Superior temporal gyrus (tissue), 1 donor: ENCODE results near the gene EMC7.
"Not testable (repeated sequence)": the region's sequence is repeated elsewhere in the genome, so short reads cannot be mapped to it uniquely, and the experiment has no call there.

Experiments
- DNase-seq: peaks from one replicate; pipeline ENCODE4 v3.0.0-alpha.2; 2016; ENCODE audit errors: extremely low spot score

Gene EMC7

DNA sequence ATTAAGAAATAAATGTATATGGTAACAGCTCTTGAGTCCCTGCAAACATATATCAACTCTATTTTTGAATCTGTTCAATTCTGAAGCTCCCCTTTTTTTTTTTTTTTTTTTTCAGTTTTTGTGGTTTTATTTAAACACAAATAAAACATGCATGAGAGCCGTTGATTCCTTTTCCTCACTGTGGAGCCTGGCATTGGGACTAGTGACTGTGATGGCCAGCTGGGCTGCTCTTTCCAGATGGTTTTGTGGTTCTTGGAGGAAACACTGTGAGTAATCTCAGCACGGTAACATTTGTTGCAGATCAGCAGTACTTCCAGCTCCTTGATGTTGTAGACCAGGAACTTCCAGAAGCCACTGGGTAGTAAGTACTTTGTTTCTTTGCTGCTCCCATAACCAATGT is 15.9 kb downstream of the EMC7 start:
- DNase-seq = no peak

DNA sequence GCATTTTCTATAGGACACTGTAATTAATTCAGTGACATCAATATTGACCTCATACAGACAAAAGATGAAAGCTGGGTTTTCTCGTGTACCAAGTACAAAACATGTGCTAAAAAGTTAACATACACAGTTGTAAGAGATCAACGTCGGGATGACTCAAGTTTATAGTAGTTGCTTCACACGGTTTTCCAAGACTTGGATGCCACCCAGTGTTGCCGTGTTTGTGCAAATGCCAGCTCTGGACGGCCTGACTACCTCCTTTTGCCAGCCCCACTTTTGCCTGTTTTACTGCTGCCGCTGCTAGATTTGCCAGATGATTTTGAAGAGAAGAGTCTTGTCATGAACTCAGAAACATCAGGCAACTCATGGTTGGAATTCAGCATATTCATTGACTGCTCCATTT is 17.6 kb downstream of the EMC7 start:
- DNase-seq = peak; percentile 29

DNA sequence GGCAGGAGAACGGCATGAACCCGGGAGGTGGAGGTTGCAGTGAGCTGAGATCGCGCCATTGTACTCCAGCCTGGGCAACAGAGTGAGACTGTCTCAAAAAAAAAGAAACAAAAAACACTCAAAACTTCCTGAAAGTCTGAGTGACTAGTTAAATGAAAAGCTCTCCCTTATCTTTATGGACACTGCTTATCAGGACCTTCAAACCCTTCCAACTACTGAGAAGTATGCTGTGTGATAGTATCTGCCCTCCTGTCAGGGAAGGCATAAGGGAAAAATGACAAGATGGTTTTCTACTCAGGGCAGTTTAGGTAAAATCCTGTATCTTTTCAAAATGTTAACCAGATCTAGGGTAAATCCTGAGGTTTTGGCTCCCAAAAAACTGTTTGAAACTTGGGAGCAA is 21.8 kb downstream of the EMC7 start:
- no peak for DNase-seq

DNA sequence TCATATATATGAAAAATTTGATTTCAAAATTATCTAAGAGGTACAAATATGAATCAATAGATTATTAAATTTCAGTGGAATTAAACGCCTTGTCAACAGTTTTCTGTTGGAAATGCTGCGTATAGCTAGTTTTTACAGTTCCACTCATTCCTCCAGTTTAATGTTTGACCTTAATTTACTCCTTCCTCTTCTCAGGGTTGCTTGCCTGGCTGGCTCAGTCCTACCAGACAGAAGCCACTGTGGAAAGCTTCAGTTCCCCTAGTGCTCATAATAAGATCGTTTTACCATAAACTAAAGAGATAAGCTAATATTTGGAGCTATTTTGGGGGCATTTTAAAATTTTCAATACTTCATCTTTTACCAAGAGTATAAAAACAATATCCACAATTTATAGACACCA is 22.8 kb downstream of the EMC7 start:
- DNase-seq = no peak

DNA sequence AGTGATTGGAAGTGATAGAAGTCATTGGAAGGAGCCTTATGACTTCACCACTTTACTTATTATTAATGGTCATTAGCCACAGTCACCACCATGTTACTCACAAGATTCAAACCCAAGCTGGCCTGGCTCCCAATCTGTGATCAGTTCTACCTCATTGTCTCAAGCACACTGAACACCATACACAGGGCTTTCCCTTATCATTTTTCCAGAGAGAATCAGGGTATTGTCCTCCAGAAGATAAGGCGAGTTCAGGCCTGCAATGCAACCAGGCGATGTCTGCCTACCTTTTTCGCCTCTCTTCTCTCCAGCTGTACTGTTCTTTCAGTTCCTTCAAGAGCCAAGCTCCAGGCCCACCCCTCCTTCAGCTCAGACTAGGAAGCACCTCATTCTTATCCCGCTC is 24.9 kb downstream of the EMC7 start:
- DNase-seq = no peak

DNA sequence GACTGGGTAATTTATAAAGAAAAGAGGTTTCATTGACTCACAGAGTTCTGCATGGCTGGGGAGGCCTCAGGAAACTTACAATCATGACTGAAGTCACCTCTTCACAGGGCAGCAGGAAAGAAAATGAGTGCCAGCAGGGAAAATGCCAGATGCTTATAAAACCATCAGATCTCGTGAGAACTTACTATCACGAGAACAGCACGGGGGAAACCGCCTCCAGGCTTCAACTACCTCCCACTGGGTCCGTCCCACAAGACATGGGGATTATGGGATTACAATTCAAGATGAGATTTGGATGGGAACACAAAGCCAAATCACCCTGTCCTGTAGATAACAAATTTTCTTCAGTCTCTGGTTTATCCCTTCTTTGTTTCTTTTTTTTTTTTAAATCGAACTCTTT is 31.7 kb downstream of the EMC7 start:
- no peak for DNase-seq

DNA sequence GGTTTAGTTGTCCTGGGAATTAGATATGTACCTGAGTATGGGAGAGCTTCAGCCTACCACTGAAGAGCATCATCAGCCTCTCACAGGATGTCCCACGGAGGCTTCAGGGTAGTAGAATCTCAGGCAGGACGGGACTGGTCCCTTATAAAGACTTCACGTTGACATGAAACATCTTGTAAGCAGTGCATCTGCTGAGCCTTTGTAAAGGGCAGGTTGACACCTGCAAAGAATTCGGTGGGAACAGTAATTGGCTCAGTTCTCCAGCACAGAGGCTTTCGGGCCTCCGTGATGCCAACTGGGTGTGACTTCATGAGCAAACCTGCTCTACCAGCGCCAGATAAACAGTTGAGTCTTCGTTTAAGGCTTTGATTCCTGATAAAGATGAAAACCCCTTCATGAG is 35.7 kb downstream of the EMC7 start:
- no peak for DNase-seq

DNA sequence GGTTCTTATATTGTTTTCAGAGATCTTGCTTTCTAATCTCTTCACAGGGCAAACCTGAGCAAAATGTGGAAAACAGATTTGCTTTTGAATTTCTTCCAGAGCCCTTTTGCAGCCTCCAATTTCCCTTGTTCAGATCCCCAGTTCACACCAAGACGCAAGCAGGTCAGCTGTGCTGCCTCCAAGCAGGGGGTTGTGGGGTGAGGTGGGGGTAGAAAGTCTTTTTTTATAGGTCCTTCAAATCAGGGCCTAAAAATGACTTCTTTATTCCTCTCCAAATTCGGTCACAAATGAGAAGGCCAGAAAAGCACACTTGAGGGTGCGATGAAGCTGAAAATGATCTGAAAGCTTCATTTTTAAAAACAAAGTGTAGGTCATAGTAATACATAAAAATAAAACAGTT is 36.4 kb downstream of the EMC7 start:
- no peak for DNase-seq

DNA sequence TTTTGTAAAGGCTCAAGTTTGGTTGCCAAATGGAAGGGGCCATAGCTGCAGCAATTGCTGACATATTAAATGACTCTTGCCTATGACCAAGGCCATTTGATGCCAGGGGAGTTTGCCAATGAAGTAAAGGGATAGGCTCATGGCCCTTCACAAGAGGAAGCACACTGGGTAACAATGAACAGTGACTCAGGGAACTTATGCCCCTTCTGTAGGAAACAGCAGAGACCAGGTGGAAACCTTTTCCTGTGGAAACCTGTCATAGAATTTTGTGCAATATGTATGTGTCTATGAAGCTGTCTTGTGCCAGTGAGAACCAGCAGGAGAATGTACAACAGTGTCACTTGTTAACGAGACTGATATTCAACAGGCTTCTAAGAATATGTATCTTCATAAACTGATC is 37.2 kb downstream of the EMC7 start:
- DNase-seq = no peak

DNA sequence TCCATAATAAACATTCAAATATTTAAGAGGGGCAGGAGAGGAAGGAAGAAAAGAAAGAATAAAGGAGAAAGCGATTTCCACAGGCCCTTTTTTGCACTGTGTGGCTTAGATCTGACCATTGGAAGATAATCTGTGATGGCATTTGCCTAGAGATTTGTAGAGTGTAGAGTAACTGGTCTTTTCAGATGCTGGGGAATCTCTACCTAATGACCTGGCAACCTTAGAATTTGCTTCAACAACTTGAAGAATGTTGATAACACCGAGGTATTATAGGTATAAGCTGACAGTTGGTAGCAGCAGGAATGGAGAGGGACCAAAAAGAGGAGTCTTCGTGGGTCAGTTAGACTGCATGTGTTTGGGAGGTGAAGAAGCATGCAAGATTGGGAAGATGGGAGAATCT is 41.7 kb downstream of the EMC7 start:
- DNase-seq = no peak

DNA sequence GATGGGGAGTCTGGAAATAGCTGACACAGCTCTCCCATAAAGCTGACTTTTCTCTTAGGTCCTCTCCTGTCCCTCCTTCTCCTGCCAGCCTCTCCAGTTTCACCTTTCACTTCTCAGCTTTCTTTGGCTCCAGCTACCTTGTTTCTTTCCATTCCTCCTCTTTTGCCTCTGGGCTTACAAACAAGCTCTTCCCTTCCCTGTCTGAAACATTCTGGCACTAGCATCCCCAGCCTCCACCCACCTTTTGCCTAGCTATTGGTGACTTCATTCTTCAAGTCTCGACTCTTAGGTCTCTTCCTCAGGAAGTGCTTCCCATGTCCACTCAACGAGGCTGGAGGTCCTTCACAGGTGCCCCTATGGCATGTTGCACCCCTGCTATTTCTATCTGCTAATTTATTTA is 42.2 kb downstream of the EMC7 start:
- no peak for DNase-seq

DNA sequence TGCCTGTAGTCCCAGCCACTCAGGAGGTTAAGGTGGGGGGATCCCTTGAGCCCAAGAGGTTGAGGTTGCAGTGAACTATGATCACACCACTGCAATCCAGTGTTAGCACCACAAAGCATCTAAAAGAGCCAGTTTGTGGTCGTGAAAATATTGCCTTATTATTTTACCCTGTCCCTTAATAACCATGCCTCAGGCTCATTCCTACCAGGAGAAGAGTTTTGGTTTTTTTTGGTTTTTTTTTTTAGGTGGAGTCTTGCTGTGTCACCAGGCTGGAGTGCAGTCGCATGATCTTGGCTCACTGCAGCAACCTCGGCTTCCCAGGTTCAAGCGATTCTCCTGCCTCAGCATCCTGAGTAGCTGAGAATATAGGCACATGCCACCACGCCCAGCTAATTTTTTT is 44.8 kb downstream of the EMC7 start:
- no peak for DNase-seq

DNA sequence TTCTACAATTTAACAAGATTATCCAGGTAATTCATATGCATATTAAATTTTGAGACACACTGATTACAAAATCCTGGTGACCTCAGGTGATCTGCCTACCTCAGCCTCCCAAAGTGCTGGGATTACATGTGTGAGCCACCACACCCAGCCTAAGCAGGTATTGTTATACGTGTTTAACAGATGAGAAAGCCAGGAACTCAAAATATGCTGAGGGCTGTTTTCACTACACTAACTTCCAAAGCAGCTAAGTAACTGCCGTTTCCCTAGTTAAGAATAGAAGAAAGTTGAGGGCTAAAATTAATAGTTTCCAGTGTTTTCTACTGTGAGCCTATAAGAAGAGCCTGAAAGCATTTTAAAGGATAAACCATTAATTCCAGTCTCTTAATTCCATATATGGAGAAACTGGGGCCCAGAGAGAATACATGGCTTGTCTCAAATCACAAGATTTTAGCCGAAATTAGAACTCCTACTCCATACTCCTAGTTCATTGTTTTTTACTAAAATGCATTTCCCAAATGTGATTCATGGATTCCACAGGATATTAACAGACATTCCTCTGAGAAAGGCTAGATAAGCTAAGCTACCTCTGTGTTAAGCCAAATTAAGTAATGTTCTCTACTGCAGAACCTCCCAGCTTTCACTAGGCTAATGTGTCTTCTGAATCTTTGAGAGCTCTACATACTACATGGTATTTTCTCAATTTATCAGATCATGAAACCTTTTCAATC is 45.6 kb downstream of the EMC7 start:
- DNase-seq = no peak

DNA sequence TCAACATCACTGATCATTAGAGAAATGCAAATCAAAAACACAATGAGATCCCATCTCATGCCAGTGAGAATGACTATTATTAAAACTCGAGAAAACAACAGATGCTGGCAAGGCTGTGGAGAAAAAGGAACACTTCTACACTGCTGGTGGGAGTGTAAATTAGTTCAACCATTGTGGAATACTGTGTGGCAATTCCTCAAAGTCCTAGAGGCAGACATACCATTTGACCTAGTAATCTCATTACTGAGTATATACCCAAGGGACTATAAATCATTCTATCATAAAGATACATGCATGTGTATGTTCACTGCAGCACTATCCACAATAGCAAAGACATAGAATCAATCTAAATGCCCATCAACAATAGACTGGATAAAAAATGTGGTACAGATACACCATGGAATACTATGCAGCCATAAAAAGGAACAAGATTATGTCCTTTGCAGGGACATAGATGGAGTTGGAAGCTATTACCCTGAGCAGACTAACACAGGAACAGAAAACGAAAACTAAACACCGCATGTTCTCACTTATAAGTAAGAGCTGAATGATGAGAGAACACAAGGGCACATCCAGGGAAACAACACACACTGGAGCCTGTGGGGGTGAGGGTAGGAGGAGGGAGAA is 47.5 kb downstream of the EMC7 start:
- no peak for DNase-seq

DNA sequence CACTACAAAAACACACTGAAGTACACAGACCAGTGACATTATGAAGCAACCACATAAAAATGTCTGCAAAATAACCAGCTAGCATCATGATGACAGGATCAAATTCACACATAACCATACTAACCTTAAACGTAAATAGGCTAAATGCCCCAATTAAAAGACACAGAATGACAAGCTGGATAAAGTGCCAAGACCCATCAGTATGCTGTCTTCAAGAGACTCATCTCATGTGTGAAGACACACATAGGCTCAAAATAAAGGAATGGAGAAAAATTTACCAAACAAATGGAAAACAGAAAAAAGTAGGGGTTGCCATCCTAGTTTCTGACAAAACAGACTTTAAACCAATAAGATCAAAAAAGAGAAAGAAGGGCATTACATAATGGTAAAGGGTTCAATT is 51.3 kb downstream of the EMC7 start:
- not testable (repeated sequence) for DNase-seq

DNA sequence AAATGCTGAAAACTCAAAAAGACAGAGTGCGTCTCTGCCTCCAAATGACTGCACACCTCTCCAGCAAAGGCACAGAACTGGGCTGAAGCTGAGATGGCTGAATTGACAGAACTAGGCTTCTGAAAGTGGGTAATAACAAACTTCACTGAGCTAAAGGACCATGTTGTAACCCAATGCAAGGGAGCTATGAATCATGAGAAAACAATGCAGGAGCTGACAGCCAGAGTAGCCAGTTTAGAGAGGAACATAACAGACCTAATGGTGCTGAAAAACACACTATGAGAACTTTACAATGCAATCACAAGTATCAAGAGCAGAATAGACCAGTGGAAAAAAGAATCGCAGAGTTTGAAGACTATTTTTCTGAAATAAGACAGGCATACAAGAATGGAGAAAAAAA is 52.5 kb downstream of the EMC7 start:
- no peak for DNase-seq

DNA sequence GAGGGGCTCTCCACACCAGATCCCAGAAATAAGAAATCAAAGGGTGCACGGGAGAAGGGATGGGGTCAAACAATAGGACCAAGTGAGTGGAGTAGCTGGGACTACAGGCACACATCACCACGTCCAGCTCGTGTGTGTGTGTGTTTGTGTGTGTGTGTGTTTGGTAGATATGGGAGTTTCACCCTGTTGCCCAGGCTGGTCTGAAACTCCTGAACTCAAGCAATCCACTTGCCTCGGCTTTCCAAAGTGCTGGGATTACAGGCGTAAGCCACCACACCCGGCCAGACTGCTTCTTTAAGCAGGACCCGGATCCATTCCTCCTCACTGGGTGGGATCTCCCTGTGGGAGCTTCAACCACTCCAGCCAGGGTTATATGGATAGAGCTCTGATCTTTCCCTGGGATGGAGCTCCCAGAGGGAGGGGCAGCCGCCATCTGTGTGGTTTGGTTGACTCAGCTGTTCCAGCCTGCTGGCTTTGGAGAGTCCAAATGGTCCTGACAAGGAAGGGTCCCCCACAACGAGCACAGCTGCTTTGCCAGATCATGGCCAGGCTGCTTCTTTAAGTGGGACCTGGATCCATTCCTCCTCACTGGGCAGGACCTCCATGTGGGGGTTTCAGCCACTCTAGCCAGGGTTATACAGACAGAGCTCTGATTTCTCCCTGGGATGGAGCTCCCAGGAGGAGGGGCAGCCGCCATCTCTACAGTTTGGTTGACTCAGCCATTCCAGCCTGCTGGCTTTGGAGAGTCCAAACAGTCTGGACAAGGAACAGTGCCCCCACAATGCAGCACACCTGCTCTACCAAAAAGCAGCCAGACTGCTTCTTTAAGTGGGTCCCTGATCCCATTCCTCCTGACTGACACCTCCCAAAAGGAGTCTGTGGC is 53.5 kb downstream of the EMC7 start:
- no peak for DNase-seq

DNA sequence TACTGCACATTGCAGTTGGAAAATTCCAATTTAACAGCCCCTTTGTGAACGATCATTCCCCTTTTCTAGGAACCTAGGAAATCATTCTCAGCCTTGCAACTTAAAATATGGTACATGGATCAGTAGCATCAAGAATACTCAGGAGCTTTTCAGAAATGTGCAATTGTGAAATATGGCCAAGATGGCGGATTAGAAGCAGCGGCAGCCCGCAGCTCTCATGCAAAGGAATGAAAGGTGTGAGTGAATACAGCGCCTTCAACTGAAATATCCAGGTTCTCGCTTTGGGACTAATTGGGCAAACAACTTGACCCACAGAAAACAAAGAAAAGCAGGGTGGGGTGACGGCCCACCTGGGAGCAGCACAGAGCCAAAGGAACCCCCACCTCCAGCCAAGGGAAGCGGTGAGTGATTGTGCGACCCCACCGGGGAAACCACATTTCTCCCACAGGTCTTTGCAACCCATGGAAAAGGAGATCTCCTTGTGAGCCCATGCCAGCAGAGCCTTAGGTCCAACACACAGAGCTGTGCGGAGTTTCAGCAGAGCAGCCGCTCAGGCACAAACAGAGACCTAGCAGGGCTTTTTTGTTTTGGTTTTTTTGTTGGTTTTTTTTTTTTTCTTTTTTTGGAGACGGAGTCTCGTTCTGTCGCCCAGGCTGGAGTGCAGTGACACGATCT is 55.1 kb downstream of the EMC7 start:
- no peak for DNase-seq

DNA sequence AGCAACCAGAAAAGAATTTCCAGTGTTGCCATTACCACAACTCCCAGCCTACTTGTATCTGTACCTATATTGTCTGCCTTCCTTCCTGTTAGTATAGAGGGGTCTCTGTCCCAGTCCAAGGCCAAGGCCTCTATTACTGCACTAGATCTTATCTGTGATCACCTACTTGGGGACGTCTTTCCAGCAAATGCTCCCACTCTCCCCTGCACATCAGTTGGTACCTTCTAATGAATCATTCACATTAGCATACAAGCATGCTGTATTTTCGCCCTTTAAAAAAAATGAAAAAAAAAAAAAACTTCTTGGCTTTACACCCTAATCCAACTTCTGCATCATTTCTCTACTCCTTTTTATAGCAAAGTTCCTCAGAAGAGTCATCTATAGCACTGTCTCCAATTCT is 57.8 kb downstream of the EMC7 start:
- DNase-seq = no peak

DNA sequence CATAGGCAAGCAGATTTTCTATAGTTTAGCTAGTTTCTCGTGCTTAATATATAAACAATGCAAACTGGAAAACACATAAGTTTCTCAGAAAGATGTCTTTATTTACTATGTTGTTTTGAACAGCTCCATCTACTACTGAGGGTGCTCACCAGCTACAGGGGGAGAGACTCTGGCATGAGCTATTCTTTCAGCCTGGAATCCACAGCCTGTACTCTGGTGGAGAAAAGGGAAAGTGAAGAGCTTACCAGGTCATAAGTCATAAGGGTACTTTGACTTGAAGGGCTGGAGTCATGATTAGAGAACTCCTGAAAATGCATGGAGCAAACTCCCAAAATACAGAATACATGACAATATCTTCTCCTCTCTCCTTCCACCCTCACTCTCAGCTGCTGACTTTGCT is 58.3 kb downstream of the EMC7 start:
- no peak for DNase-seq

DNA sequence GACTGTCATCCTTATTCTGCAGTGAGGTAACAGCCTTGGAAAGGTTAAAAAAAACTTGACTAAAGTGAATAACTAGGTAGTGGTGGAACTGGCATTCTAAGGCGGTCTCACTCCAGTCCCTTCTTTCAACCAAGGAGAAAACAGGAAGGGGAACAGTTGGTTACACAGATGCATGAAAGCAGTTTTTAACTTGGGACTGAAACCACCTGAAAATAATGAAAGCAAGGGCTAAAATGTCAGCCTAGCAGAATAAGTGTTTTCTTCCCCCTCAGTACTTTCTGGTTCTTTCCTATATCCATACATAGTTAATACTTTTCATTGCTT is 61.9 kb downstream of the EMC7 start:
- DNase-seq = no peak
